GM19372 (cell line): ENCODE measurements around the gene TSPAN14.
A peak's percentile ranks its signal among the peaks of the same experiment; 100 is the strongest.
"Not testable (repeated sequence)": the region's sequence is repeated elsewhere in the genome, so short reads cannot be mapped to it uniquely, and the experiment has no call there.

Experiments
- ATAC-seq: cut with Tn5 transposase; IDR thresholded peaks from one replicate; pipeline ENCODE4 v1.9.1; 2021; ENCODE audit warnings: mild to moderate bottlenecking, low read depth, moderate library complexity; ENCODE audit not compliant: unreplicated experiment

TSPAN14 gene, protein sequence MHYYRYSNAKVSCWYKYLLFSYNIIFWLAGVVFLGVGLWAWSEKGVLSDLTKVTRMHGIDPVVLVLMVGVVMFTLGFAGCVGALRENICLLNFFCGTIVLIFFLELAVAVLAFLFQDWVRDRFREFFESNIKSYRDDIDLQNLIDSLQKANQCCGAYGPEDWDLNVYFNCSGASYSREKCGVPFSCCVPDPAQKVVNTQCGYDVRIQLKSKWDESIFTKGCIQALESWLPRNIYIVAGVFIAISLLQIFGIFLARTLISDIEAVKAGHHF

DNA sequence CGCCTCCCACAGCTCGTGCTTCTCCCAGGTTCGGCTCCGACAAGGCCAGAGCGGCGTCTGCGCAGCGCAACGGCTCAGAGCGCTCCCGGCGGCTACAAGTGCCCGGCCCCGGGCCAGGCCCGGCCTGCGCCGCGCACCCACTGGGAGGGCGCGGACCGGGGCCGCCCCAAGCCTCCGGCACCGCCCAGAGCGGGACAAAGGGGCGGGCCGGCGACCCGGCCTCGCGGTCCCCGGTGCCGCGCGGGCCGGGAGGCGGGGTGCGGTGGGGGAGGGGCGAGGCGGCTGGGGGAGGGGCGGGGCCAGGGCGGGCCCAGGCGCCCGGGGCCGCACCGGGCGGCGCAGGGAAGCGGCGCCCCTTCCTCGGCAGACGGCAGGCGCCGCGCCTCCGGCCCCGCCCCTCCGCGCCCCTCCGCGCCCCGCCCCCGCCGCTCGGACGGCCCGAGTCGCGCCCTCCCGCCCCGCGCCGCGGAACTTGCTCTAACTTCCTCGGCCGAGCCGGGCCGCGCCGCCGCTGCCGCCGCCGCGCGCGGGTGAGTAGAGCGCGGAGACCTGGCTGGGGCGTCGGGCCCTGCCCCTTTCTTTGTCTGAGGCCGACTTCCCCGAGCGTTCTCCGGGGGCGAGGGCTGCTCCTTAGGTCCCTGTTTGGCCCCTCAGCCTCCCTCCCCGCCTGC is at the start of gene TSPAN14:
TSS of gene TSPAN14 (plus strand) at position 469 of the 671 bp plus-strand sequence. CDS start 34,924 bp downstream, outside the sequence.
- peak; percentile 66 for ATAC-seq

DNA sequence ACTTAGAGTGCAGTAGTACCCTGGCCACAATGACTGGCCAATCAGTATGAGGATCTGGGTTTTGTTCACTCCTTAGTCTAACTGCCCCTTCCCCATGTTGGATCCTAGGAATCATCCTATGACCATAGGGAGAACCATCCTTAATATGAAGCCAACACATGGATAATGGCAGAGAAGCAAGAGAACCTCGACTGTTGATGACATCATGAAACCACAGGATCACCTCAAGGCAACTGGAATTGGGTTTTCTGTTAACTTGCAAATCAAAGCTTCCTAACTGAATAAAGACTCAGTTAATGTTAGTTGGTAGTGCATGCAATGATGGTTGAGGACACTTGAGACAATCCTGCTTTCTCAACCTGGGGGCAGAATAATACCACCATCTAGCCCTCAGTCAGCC is 49.1 kb upstream of the TSPAN14 start:
- no peak for ATAC-seq

DNA sequence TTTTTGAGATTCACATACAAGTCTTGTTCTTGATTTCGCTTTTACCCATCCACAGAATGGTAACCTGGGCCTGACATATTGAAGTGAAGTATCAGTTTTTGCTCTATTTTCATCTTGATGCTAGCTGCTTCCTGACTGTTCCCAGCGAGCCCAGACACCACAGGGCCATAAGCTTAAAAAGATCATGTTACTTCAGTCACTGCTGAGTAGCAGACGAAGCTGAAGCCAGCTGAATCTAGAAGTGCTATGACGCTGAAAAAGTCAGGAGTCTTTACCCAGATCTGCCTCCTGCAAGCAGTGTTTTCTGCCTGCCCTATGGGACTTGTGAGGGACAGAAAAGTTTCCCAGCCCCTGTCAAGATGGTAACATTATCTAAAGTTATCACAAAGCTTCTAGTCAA is 48.5 kb upstream of the TSPAN14 start:
- ATAC-seq, result no peak

DNA sequence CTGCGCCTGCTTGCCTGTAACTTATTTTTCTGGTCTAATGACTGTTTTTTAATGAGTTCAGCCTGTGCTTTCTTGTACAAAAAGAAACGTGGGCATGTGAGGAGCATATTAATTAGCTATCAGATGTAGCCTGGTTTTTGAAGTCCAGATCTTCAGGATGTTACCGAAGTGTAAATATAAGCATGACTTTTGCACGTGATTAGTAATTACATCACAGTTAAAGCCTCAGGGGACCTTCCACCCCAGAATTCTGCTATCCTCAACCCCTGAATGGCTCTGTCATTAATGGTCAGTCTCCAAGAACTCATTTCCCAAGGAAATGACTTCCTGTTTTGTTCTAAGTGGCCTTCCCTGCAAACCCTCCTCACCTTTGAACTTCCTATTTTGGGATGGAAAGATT is 47.9 kb upstream of the TSPAN14 start:
- no peak for ATAC-seq

DNA sequence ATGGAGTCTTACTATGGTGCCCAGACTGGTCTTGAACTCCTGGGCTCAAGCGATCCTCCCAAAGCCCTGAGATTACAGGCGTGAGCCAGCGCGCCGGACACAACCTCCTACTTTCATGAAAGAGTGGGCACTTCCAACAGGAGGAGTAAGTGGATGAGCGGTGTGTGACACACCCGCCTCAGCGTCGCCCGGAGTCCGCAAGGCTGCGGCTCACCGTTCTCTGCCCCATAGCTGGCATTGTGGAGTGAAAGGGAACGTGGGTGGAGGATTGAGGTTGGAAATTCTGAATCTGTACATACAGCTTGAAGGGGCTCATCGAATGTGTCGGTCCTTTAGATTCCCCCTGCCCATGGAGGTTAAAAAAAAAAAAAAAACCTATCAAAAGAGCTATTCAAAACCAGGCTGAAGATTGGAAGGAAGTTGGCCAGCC is 46.3 kb upstream of the TSPAN14 start:
- peak; percentile 25 for ATAC-seq

DNA sequence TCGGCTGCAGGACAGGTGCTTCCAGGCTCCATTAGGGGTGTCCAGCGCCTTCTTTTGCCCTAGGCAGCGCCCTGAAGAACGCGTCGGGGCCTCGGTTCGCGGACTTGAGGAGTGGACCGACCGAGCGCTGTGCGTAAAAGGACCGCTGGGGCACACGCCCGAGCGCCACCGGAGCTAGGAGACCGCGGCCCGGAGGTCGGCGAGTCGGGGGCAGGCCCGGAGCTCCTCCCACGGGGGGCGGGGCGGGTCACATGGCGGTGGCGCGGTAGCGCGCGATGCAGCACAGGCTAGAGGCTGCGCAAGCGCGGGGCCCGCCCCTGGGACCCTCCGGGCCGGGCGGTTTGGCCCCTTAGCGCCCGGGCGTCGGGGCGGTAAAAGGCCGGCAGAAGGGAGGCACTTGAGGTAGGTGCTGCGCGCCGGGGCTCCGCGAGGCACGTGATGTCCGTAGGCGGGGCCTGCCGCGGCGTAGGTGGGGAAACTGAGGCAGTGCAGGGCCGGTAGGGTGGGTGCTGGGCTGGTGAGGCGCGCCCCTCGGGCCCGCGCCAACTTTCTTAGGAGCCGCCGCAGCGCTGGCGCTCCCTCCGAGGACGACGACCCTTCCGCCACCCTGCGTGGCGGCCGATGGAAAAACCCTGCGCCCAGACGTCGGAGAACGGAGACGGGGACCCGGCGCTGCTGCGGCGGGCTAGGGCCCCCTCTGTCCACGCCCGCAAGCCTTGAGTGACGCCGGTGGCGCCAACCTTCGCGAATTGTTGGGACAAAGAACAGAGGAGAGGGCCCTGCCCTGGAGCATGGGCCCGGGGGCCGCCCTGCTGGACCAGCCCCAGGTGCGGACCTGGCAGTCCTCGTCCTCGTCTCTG is 45.6 kb upstream of the TSPAN14 start, which contains the start of gene PRXL2A:
TSS of gene PRXL2A (plus strand) at position 310 of the 860 bp plus-strand sequence. CDS start 11,917 bp downstream, outside the sequence.
- peak; percentile 92 for ATAC-seq

DNA sequence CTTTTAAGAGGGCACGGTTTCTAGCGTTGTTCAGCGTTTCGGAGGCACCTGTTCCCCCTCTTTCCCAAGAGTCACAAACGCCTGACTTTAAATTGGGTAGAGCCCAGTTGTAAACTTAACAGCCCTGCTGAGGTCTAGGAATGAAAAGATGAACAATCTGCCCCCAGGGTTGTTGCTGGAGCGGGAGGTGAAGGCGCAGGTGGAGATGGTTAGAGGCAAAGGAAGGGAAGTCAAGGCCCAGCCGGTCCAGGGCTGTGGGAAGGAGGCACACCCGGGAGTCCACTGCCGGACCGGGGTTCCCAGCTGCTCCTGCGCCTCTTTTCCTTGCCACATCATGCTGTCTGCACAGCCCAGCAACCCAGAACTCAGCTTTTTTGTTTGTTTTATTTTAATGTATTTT is 45.0 kb upstream of the TSPAN14 start:
- no peak for ATAC-seq

DNA sequence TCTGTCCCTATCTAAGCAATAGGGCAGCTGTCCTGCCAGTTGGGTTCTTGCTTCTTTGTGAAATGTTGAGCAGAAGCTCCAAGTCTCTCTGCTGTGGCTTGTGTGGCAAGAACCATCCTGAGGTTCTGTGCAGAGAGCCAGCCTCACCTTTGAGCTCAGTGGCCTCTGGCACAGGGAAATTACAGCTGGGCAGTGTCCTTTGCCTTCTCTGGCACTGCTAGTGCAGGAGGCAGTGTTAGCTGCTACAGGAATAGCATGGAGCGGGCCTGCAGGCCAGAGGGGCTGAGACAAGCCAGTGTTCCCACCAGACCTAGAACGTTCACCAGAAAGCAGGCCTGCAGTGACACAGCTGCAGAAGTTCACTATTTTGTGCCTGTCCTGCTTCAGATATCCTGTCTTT is 44.0 kb upstream of the TSPAN14 start:
- no peak for ATAC-seq

DNA sequence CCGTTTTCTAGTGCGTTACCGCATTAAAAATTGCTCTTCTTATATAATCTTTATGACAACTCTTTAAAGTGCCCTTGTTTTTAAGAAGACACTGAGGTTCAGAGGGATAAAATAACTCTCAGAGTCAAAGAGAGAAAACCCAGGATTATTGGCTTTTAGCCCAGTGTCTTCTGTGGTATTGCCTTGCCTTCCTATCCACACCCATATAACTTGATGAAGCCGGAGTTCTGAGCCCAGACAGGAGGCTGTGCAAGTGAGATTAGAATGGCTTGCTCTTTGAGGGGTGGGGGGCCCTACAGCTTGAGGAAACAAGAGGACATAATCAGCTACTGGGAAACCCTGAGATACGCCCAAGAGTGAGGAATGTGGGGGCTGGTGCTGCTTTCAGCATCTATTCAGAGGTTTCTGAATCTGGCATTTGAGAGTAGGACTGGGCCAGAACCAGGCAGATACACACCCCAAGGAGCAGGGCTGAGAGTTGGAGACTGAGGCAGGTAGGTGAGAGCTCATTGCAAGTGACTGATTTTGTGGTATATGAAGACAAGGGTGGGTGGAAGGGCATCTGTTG is 43.4 kb upstream of the TSPAN14 start:
- no peak for ATAC-seq

DNA sequence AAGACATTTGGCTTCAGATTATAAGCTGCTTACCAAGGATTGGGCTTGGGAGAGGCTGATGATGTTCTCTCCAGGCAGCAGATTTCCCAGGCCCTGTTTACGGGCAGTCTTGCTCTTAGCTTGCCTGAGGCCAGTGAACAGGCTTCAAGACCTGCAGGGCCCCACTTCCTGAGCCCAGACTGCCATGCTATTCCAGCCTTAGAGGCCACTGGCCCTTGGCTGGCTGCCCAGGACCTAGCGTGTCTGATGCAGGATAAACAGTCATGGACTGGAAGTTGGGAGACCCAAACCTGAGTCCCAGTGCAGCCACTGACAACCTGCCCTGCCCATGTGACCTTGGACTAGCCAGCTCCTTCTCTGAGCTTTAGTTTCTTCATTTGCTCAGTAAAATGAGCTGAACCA is 42.8 kb upstream of the TSPAN14 start:
- ATAC-seq, result no peak

DNA sequence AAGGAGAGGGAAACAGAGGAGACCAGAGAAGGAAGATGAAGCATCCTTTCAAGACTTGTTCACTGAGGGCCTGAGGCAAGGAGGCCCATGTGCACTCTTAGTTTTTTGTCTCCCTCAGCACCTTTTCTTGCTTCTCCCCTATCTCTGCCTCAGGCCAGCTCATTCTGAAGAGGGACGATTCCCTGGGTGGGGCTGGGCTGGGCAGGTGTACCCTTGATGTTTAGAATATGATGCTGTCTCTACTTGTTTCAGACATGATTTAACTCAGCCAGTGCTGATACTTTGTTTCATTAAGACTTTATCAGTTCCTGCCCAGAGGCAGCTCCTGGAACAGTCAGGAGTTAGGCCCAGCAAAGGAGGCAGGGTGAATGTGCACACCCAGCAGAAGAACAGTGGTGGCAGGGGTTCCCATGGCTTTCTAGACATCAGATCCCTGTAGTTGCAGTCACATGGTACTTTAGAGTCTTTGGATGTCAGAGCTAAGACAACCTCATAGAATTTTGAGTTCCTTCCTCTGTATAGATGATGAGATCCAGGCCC is 42.4 kb upstream of the TSPAN14 start:
- no peak for ATAC-seq

DNA sequence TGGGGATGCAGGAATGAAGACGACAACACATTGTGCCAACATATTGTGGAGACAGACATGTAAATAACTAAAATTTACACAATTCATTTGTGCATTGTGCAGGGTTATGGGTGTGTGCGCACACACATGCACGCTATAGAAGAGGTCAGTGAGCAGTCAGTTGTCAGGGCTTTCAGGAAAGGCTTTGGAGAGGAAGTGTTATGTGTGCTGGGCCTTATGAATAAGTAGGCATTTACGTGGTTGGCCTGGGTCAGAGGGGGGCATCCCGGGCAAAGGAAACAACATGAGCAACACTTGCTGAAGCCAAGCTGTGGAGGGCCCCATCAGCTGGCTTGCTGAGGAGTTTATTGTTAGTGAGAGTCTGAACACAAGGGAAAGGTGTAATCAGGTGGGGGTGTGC is 41.6 kb upstream of the TSPAN14 start:
- ATAC-seq, result no peak

DNA sequence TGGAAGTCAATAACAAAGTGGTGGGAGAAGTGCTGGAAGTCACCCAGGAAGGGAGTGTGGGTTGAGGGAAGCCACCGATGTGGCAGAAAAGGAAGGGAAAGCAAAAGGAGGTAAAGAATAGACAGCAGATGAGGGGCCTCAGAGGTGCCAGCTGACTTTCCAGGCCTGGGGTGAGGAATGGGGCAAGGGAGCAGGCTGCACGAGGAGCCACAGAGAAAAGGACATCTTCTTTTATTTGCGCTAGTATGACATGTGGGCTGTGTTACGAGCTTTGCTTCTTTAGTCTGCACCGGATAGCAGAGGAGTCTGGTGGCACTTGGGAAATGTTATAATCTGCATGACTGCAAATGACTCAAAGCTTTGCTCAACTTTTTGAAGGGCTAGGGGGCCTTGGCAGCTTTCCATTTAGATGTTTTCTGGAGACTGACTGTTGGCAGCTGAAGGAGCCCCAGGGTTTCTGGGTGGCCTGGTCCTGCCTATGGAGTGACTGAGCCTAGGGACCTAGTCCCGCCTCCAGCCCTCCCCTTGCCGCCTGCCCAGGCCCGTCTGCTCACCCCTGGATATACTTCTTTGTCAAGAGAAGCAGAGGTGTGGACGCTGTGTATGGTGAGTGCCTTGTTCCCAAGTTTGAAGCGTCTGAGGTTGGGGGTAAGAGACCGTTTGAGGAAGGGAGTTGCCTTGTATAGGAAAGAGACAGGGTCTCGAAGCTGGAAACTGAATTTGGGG is 40.7 kb upstream of the TSPAN14 start:
- ATAC-seq, result no peak

DNA sequence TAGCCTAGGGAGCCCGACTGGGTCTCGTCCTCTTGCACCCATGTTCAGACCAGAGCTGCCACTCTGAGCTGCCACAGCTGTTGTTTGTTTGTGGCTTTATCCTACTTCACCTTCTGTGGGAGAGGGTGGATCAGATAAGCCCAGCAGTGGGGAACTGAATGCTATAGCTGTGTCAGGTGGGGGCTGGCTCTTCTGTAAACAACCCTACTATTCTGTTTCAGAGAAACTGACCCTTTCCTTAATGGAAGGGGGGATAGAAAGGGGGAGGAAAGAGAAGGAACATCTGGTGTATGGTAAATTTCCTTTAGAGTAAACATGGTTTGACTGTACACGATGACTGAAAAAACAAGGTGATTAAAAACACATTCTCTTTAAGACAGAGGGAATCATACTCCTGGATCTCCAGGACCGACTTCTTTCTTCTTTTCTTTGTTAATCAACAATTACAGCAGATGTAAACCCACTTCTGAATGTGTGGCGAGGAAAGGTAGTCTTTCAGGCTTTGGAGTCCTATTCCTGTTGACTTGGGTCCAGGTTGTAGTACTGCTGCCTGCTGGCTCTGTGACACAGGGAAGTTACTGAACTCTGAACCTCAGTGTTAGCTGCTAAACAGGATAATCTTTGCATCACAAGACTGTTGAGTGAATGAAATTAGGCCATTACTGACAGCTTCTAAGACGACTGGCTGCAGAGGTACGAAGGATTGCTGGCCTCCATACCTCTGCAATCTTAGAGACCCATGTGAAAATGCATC is 39.8 kb upstream of the TSPAN14 start:
- no peak for ATAC-seq

DNA sequence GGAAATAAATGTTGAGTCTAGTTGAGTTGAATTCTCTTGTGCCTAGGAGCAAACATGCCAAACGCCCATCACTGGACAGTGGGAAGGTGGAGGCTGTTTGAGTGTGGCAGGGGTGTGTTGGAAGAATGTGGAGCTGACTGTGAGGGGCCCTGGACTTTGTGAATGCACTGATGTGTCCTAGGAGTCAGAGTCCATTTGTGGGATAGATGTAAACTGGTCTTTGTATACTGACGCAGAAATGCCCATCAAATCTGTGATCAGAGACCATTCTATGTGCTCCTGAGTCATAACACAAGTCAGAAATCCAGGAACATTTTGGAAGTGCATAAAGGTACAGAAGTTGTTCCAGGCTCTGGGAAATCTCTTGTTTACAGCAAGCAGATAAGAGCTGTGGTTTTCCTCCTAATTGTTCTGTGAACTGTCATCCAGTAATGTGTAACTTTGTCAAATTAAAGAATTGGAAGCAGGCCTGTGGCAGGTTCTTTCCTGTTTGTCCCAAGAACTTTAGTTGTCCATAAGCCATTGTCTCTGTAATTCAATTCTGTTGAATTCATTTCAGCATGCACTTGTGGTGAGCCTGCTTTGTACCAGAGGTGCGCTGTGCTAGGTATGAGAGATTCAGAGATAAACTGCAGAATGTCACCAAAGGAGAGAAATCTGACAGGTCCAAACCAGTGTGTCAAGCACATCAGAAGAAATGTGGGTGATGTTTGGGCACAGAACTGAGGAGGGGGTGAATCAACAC is 38.2 kb upstream of the TSPAN14 start:
- ATAC-seq, result no peak

DNA sequence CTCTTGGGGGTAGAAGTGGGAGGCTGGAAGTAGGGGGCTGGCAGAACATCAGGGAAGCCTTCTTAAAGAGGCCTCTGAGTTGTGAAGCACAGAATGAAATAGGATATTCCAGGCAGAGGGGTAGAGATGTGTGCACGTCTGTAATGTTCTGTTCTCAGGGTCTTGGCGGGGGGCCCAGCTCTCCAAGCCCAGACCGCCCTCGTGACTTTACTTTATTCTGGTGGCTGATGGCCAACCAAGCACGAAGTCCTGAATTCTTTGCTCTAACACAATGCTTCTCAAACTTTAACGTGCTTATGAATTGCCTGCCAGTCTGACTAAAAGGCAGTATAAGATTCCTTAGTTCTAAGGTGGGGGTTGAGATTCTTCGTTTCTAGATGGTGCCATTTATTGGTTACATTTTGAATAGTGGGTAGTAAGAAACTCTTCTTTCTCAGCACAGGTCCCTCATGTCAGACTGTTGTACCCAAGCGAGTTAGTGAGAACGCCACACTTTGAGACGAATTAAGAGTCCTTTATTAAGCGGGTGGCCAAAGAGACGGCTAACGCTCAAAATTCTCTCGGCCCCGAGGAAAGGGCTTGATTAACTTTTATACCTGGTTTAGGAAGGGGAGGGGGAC is 37.5 kb upstream of the TSPAN14 start:
- no peak for ATAC-seq

DNA sequence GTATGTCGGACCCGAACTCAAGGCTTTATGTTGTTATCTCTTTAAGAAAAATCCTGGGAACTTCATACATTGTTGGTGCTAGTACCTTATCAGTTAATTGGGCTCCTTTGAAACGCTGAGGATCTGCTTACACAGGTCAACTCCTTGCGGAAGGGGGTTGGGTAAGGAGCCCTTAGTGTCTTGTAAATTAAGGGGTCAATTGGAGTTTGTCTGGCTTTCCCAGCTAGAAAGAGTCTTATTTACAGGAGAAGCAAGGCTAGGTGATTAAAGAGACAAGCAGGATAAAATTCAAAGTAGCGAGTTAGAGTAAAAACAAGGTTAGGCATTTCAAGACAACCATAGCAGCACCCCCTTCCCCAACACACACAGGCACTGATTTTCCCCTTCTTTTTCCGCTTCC is 36.9 kb upstream of the TSPAN14 start:
- not testable (repeated sequence) for ATAC-seq
